ENCODE data around the gene TUBGCP3.

GRCh38 chr13:112616586-112617362 lies 28.8 kb upstream of the TUBGCP3 start:
- TF ChIP-seq CTCF (IDR thresholded peaks at IDR 0.05): peak; percentile 65
- TF ChIP-seq EZH2 (IDR thresholded peaks at IDR 0.05; ENCODE audit: borderline replicate concordance, insufficient read depth, low read depth, low read length, poor library complexity, severe bottlenecking): no peak

Measured in B cell (primary cell).